Measurements from ENCODE around the gene FAM228A.
"Not testable (repeated sequence)": the region's sequence is repeated elsewhere in the genome, so short reads cannot be mapped to it uniquely, and the experiment has no call there.

Gene FAM228A

GRCh38 chr2:24191848-24192247, 17.0 kb downstream of the FAM228A start:
- Histone ChIP-seq H3K18ac (ENCODE audit: low read length) (no peak overlapping the region), H2BK120ac (ENCODE audit: insufficient read depth, low read length, poor library complexity) (peak overlapping the region; percentile 73), H3K4me1 (ENCODE audit: control insufficient read depth in 1 of 2, insufficient read depth in 2 of 2, low read length in 2 of 2) (peaks cover 8 to 16% of the 10 kb centered on the region in 2 experiments), H3K79me2 (ENCODE audit: control insufficient read depth, insufficient read depth, low read length, poor library complexity) (no peaks in the 10 kb centered on the region), H2AK5ac (ENCODE audit: low read length) (no peak overlapping the region), H3K23ac (ENCODE audit: low read length) (no peak overlapping the region), H2BK5ac (ENCODE audit: low read depth, low read length, poor library complexity) (peak overlapping the region; percentile 65), H3K79me1 (ENCODE audit: low read length) (peaks cover 2% of the 10 kb centered on the region), H3K4me2 (ENCODE audit: low read length) (no peak overlapping the region), H3K27me3 (ENCODE audit: insufficient read depth, low read length) (no peaks in the 10 kb centered on the region), H3K27ac (ENCODE audit: low read depth, low read length) (no peak overlapping the region), H3K4me3 (ENCODE audit: low read depth, low read length) (no peak overlapping the region), H3K14ac (ENCODE audit: low read length) (peak overlapping the region; percentile 26), H4K8ac (ENCODE audit: low read depth, low read length) (no peak overlapping the region), H2AFZ (ENCODE audit: insufficient read depth, low read length, poor library complexity) (no peak overlapping the region), H2BK12ac (ENCODE audit: low read length) (peak overlapping the region; percentile 3), H4K12ac (ENCODE audit: low read depth, low read length) (no peak overlapping the region), H3K4ac (ENCODE audit: low read depth, low read length) (no peak overlapping the region), H3K36me3 (ENCODE audit: control insufficient read depth in 1 of 2, insufficient read depth in 2 of 2, low read length in 2 of 2) (no peaks in the 10 kb centered on the region), H3K9ac (ENCODE audit: low read length) (no peak overlapping the region), H4K91ac (ENCODE audit: low read depth, low read length) (peak overlapping the region; percentile 53), H3K9me3 (ENCODE audit: insufficient read depth, low read depth, low read length) (no peaks in the 10 kb centered on the region)
- no CpG with 5 or more reads among the region's 5 CpGs for WGBS (ENCODE audit: extremely low coverage, insufficient coverage, insufficient read length)
- DNase-seq: peak in 1 of 2 donors; percentile 1

- H2BK5ac ChIP-seq (ENCODE audit: low read depth, low read length, poor library complexity); H3K79me2 ChIP-seq (ENCODE audit: control insufficient read depth, insufficient read depth, low read length, poor library complexity); H3K79me1 ChIP-seq (ENCODE audit: low read length); H3K4me1 ChIP-seq (ENCODE audit: control insufficient read depth in 1 of 2, insufficient read depth in 2 of 2, low read length in 2 of 2); H2BK120ac ChIP-seq (ENCODE audit: insufficient read depth, low read length, poor library complexity); H3K23ac ChIP-seq (ENCODE audit: low read length); H4K91ac ChIP-seq (ENCODE audit: low read depth, low read length); H3K27me3 ChIP-seq (ENCODE audit: insufficient read depth, low read length); H3K18ac ChIP-seq (ENCODE audit: low read length); H3K4ac ChIP-seq (ENCODE audit: low read depth, low read length); H3K27ac ChIP-seq (ENCODE audit: low read depth, low read length); H3K4me2 ChIP-seq (ENCODE audit: low read length); H3K9me3 ChIP-seq (ENCODE audit: insufficient read depth, low read depth, low read length); H3K4me3 ChIP-seq (ENCODE audit: low read depth, low read length); H2AFZ ChIP-seq (ENCODE audit: insufficient read depth, low read length, poor library complexity); H3K14ac ChIP-seq (ENCODE audit: low read length); H3K36me3 ChIP-seq (ENCODE audit: control insufficient read depth in 1 of 2, insufficient read depth in 2 of 2, low read length in 2 of 2); H2BK12ac ChIP-seq (ENCODE audit: low read length); H2AK5ac ChIP-seq (ENCODE audit: low read length); DNase-seq; H4K8ac ChIP-seq (ENCODE audit: low read depth, low read length); H3K9ac ChIP-seq (ENCODE audit: low read length); H4K12ac ChIP-seq (ENCODE audit: low read depth, low read length): not testable (repeated sequence)
- no CpG with 5 or more reads among the region's 1 CpG for WGBS (ENCODE audit: extremely low coverage, insufficient coverage, insufficient read length)
Measured at GRCh38 chr2:24197213-24197612, 22.4 kb downstream of the FAM228A start.

- H3K14ac ChIP-seq (ENCODE audit: low read length): no peak overlapping the region
- no peak overlapping the region for H4K8ac ChIP-seq (ENCODE audit: low read depth, low read length)
- no peaks in the 10 kb centered on the region for H3K79me2 ChIP-seq (ENCODE audit: control insufficient read depth, insufficient read depth, low read length, poor library complexity)
- H3K9ac ChIP-seq (ENCODE audit: low read length): no peak overlapping the region
- H3K4ac ChIP-seq (ENCODE audit: low read depth, low read length): no peak overlapping the region
- H2BK120ac ChIP-seq (ENCODE audit: insufficient read depth, low read length, poor library complexity): no peak overlapping the region
- no peak overlapping the region for H2AFZ ChIP-seq (ENCODE audit: insufficient read depth, low read length, poor library complexity)
- no peak overlapping the region for H3K4me2 ChIP-seq (ENCODE audit: low read length)
- H3K18ac ChIP-seq (ENCODE audit: low read length): no peak overlapping the region
- H3K27me3 ChIP-seq (ENCODE audit: insufficient read depth, low read length): no peaks in the 10 kb centered on the region
- no peak overlapping the region for H2BK5ac ChIP-seq (ENCODE audit: low read depth, low read length, poor library complexity)
- no peak overlapping the region for H4K12ac ChIP-seq (ENCODE audit: low read depth, low read length)
- peaks cover 6 to 16% of the 10 kb centered on the region in 2 experiments for H3K36me3 ChIP-seq (ENCODE audit: control insufficient read depth in 1 of 2, insufficient read depth in 2 of 2, low read length in 2 of 2)
- H3K23ac ChIP-seq (ENCODE audit: low read length): no peak overlapping the region
- no peaks in the 10 kb centered on the region for H3K9me3 ChIP-seq (ENCODE audit: insufficient read depth, low read depth, low read length)
- no peak overlapping the region for H2AK5ac ChIP-seq (ENCODE audit: low read length)
- H3K4me1 ChIP-seq (ENCODE audit: control insufficient read depth in 1 of 2, insufficient read depth in 2 of 2, low read length in 2 of 2): no peaks in the 10 kb centered on the region
- H3K4me3 ChIP-seq (ENCODE audit: low read depth, low read length): no peak overlapping the region
- no peaks in the 10 kb centered on the region for H3K79me1 ChIP-seq (ENCODE audit: low read length)
- no peak overlapping the region for H4K91ac ChIP-seq (ENCODE audit: low read depth, low read length)
- no CpG with 5 or more reads among the region's 12 CpGs for WGBS (ENCODE audit: extremely low coverage, insufficient coverage, insufficient read length)
- H3K27ac ChIP-seq (ENCODE audit: low read depth, low read length): no peak overlapping the region
- no peak overlapping the region for H2BK12ac ChIP-seq (ENCODE audit: low read length)
- no peak for DNase-seq
Measured at GRCh38 chr2:24199968-24200590, 25.2 kb downstream of the FAM228A start.

GRCh38 chr2:24200799-24201198, 25.9 kb downstream of the FAM228A start:
- Histone ChIP-seq H4K91ac (ENCODE audit: low read depth, low read length) (no peak overlapping the region), H4K8ac (ENCODE audit: low read depth, low read length) (no peak overlapping the region), H3K79me2 (ENCODE audit: control insufficient read depth, insufficient read depth, low read length, poor library complexity) (no peaks in the 10 kb centered on the region), H3K23ac (ENCODE audit: low read length) (no peak overlapping the region), H3K79me1 (ENCODE audit: low read length) (no peaks in the 10 kb centered on the region), H3K36me3 (ENCODE audit: control insufficient read depth in 1 of 2, insufficient read depth in 2 of 2, low read length in 2 of 2) (peaks cover 6 to 17% of the 10 kb centered on the region in 2 experiments), H3K4me2 (ENCODE audit: low read length) (no peak overlapping the region), H3K18ac (ENCODE audit: low read length) (no peak overlapping the region), H4K12ac (ENCODE audit: low read depth, low read length) (no peak overlapping the region), H3K9ac (ENCODE audit: low read length) (no peak overlapping the region), H3K4me3 (ENCODE audit: low read depth, low read length) (no peak overlapping the region), H3K27ac (ENCODE audit: low read depth, low read length) (no peak overlapping the region), H2AK5ac (ENCODE audit: low read length) (no peak overlapping the region), H3K4me1 (ENCODE audit: control insufficient read depth in 1 of 2, insufficient read depth in 2 of 2, low read length in 2 of 2) (no peaks in the 10 kb centered on the region), H2BK5ac (ENCODE audit: low read depth, low read length, poor library complexity) (no peak overlapping the region), H3K14ac (ENCODE audit: low read length) (no peak overlapping the region), H3K27me3 (ENCODE audit: insufficient read depth, low read length) (no peaks in the 10 kb centered on the region), H3K9me3 (ENCODE audit: insufficient read depth, low read depth, low read length) (no peaks in the 10 kb centered on the region), H3K4ac (ENCODE audit: low read depth, low read length) (no peak overlapping the region), H2BK120ac (ENCODE audit: insufficient read depth, low read length, poor library complexity) (no peak overlapping the region), H2AFZ (ENCODE audit: insufficient read depth, low read length, poor library complexity) (no peak overlapping the region), H2BK12ac (ENCODE audit: low read length) (no peak overlapping the region)
- DNase-seq: no peak
- no CpG with 5 or more reads among the region's 3 CpGs for WGBS (ENCODE audit: extremely low coverage, insufficient coverage, insufficient read length)
